ENCODE measurements around the gene TAF4.
"Not testable (repeated sequence)": the region's sequence is repeated elsewhere in the genome, so short reads cannot be mapped to it uniquely, and the experiment has no call there.

TAF4 gene

DNA sequence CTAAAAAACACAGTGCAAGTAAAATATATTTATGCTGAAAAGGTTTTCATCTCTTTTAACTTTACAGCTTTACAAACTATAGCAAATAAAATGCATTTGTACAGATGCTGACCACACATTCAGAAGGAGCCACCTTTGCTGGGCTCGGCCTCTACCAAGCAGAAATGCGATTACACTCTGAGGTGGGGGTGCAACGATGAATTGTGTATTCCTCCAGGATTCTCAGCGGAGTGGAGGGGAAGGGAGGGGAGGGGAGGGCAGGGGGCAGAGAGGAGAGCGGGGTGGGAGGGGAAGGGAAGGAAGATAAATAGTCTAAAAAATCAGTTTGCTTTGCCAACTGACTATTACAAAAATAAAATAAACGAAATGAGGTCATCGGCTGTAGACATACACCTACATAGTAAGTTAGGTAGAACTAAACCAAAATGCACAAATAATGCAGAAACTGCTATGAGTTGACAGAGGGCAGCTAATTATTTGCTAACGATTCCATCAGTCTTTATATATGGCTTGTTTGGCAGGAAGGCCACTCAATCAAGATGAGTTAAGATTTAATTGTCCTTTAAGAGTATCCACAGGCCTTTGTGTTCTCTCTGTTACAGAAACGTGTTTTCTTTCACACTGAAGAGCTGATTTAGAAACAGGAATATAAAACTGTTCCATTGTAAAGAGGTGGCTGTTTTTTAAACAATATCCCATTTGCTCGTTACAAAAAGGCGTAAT lies 90.1 kb downstream of the TAF4 start:
- DNase-seq = no peak

DNA sequence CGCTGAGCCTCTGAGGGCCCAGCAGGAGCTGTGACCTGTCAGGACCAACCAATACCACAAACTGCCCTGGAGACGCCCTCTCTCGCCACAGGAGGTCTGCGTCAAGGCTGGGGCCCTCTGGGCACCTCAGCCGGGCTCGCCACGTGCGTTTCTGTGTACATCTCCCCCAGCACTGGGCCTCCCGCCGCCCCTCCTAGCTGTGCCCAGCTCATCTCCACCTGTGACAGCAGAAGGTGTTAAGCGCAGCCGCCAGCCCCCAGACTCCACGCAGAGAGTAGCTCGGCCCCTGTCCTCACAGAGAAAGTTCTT lies 91.4 kb downstream of the TAF4 start:
- DNase-seq = no peak

DNA sequence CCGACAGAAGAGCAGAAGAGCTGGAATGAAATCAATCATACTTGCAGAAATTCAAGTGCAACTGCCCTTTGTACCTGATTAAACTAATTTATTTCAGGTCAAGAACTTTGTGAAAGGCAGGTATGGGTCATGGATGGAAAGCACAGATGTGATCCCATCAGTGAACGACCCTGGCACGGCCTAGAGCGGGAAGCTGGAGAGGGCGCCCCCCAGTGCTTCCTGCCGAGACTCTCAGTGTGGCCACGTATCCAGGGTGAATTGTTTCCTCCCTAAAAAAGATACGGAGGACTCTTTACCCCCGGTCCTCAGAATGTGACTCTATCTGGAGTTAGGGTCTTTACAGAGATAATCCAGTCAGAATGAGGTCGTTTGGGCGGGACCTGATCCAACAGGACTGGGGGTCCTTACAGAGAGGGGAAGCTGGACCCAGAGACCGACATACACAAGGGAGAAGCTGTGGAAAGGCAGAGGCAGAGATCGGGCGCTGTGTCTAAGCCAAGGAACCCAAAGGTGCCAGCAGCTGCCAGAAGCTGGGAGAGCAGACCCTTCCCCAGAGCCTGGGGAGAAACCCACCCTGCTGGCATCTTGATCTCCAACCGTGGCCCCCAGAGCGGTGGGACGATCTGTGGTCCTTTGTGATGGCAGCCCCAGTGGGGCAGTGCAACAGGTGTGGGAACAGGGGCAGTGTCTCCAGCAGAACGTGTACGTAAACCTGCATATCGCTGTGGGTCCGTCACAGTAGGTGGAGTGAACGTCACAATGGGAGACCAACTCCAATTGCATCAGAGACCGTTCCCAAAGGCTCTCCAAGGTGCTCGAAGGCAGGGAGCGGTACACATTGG lies 91.9 kb downstream of the TAF4 start:
- DNase-seq = no peak

DNA sequence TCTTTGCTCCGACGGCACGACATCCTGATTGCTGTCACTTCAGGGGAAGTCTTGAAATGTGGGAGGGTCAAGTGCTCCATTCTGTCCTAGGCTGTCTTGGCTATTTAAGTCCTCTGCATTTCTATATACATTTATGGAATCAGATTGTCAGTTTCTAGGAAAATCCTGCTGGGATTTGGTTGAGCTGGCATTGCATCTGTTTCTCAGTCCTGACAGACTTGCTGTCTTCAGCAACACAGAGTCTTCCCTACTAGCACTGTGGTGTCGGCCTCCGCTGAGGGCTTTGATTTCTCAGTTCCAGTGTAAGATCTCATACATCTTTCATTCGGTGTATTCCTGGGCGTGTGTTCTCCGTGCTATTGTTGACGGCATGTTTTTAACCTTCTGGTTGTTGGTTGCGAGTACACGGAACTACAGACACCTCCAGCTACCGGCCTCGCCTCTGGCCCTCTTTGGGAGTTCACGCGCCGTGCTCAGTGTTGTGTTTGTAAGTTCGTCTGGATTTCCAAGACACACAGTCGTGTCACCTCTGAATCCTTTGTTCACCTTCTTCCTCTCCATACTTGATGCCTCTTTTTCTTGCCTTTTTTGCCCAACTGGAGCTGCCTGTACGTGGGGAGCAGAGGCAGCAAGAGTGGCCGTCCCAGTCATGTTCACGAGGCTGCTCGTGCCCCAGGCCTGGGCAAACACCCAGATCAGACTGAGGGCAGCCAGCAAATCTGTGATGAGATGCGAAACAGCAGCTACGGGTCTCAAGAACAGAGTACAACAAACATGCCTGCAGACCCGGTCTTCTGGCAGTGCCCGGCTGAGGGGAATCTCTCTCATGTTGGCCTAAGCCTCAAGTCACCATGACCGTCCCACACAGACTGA lies 92.8 kb downstream of the TAF4 start:
- no peak for DNase-seq

DNA sequence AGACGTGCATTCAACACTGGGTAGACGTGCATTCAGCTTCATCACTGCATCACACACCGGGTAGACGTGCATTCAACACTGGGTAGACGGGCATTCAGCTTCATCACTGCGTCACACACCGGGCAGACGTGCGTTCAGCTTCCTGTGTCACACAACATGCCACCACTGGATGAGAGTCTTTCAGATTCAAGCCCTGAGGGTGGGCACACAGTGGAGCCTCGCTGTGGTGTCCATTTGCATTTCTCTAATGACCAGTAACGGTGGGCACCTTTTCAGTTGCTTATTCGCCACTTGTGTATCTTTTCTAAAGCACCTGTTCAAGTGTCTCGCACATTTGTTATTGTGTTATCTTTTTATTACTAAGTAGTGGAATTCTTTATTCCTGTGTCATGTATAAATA lies 94.1 kb downstream of the TAF4 start:
- not testable (repeated sequence) for DNase-seq

DNA sequence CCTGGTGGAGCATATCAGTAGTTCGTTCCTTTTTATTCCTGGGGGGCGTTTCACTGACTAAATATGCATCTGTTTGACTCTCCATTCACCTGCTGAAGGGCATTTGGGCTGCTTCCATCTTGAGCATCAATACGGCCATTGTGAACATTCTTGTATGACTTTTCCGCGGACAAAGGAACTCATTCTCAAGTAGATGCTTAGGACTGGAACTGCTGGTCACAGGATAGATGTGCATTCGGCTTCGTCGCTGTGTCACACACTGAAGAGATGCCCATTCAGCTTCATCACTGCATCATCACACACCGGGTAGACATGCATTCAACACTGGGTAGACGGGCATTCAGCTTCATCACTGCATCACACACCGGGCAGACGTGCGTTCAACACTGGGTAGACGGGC lies 95.3 kb downstream of the TAF4 start:
- no peak for DNase-seq

DNA sequence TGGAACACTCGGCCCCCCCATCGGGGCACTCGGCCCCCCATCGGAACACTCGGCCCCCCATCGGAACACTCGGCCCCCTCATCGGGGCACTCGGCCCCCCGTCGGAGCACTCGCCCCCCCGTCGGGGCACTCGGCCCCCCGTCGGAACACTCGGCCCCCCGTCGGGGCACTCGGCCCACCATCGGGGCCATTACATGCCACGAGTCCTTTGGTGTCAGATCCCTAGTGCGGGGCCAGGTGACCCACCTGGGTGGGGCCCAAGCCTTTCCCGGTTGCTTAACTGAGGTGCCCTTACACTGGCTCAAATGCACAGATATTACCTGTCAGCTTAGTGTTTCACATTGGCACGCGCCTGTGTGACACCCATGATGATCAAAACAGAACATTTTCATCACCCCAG lies 95.9 kb downstream of the TAF4 start:
- DNase-seq = no peak

DNA sequence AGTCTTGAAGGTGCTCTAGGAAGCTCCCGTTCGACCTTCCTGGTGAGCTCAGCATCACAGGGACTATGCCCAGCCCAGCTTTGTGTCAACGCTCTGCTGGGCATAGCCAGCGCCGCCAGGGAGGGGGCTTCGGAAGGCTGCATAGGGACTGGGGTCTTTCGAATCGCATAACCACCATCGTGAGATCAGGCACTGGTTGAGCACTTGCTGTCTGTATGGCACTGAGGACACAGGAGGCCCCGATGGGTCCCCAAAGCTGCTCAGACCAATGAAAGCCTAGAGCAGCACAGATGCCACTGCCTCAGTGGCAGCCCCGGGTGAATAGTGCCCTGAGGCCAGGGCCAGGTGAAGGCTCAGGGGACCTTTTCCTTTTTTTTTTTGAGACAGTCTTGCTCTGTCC lies 96.7 kb downstream of the TAF4 start:
- DNase-seq = no peak

DNA sequence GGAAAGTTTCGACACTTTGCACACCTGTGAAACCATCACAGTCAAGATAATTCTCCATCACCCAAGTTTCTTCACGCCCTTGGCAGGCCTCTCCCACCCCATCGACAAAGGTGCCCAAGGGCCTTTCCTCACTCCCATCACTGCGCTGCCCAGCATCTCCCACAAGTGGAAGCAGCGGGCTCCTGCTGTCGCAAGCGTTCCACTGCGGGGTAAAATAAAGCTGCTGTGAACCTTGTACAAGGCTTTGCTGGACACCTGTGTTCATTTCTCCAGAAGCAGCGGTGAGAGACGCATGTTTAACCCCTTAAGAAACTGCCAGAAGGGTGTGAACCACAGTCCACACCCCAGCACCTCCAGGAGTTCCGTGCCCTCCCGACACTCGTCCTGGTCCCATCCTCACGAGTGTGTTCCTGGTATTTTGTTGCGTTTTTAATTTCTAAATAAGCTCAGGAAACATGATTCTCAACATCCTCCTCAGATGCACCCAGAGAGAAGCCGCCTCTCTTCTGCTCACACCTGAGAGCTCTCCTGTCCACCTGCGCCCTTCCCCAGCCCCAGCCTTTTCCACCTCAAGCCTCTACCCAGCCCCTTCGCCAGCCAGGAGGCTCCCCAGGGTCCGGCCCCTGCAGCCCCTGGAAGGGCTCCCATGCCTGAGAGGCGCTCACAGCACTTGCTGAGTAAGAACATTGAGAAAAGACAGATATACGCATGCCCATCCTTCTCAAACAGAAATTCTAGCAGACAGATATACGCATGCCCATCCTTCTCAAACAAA lies 97.5 kb downstream of the TAF4 start:
- no peak for DNase-seq

DNA sequence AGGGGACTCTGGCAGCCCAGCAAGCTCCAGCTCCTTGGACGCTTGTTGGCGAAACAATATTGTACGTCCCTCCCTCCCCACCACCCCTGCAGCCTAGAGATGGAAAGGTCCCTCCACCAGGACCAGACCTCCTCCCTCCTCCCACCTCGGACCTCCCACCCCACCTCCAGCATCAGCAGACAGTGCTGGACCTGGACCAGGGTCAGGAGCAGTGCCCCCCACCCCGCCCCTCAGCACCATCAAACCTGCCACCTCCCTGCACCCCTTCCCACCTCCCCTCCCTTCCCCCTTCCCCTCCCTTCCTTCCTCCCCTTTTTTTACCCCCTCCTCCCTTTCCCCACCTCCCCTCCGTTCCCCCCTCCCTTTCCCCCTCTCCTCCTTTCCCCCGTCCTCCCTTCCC lies 98.4 kb downstream of the TAF4 start:
- no peak for DNase-seq

DNA sequence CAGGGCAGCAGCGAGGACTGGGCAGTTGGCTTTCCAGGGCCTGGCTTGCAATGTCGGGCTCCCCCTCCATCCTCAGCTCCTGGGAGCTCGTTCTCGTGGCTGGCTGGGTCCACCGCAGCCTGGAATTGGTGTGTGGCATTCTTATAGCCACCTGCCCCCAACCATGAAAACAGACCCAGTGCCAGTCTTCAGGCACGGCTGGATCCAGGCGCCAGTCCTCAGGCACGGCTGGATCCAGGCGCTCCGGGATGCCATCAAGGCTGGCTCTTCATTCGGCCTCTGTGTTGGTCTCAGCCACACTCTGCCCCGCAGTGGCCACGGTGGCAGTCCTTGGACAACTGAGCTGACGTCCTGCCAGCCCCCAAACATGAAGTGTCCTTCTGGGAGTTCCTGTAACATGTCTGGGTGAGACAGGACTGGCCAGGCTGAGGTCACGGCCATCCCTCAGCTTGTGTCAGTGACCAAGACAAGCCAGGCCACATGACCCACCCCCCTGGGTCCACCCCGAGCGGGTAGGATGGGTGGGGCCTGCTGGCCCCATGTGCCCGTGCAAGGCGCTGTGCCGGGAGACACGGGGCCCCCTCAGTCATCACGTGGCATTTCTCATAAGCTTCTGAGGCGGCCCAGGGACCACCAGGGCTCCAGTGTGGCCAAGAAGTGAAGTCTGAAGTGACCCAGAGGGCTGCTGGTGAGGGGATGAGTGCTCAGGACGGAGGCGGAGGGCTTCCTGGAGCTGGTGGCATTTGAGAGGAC lies 99.0 kb downstream of the TAF4 start:
- DNase-seq = no peak

DNA sequence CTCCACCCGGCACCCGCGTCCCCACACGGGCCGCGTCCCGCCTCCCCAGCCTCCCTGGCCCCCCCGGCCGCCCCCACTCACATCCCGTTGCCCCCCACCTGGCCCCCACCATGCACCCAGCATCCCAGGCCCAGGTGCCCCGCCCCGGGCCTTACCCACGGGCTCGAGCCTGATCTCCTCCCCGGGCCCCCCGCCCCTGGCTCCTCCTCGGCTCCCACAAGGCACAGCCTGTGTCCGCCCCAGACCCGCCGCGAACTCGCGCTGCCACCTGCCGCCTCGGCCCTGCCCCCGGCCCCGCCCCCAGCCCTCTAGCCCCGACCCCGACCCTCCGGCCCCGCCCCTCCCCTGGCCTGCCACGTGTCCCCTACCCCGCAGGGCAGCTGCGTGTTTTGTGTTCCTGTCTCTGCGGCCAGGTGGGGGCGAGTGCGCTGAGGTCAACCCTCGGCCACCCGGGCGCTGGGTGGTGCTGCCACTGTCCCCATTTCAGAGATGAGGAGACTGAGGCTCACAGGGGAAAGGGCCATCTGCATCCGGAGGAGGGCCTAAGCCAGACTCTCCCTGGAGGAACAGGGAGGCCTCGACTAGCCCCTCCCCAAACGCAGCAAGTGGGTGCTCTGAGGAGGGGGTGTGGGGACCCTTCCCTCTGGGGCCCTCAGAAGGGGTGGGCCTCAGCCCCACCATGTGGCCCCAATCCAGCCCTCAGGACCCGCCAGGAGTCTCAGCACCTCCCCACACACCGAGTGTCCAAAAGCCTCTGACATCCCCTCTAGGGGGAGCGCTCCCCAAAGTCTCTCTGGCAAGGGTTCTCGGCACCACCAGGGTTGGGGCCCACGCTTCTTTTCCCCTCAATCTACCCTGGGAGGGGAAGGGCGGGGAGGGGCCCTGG lies 99.8 kb downstream of the TAF4 start:
- no peak for DNase-seq

DNA sequence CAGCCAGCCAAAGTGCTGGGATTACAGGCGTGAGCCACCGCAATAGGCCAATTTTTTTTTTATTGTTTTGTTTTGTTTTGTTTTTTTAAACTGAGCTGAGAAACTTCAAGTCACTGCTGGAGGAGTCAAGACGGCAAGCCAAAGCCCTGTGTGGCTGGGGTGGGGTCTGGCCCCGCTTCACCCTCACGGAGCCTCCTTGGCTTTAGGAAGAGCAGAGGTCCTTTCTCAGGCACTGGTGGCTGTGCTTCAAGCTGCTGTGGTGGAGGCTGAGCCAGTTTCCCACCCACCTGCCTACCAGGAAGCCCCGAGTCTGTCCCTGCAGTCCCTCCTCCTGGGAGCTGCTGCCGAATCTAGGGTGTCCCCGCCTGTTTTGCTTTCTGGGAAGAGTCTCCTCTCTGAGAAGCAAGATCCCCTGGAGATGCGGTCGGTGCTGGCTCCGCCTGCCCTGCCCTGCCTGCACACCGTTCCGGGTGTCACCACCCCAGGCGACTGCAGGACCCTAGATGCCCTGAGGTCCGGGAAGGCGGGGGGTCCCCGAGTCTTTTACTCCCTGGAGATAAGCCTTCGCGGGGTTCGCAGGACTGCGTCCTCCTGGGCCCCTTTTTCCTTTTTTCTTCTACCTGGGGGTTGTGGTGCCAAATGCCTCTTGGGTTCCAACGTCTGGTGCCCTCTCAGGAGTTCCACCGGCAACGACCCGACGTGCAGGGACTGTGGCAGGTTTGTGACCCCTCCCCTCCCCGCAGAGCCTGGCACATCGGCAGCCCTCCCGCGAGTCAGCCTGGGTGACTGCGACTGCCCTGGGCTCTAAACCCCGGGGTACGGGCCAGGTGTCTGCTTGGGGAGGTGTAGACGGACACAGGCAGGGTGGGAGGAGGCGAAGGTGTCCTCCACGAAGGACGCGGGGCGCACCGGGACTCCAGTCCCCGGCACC lies 100.7 kb downstream of the TAF4 start:
- no peak for DNase-seq

DNA sequence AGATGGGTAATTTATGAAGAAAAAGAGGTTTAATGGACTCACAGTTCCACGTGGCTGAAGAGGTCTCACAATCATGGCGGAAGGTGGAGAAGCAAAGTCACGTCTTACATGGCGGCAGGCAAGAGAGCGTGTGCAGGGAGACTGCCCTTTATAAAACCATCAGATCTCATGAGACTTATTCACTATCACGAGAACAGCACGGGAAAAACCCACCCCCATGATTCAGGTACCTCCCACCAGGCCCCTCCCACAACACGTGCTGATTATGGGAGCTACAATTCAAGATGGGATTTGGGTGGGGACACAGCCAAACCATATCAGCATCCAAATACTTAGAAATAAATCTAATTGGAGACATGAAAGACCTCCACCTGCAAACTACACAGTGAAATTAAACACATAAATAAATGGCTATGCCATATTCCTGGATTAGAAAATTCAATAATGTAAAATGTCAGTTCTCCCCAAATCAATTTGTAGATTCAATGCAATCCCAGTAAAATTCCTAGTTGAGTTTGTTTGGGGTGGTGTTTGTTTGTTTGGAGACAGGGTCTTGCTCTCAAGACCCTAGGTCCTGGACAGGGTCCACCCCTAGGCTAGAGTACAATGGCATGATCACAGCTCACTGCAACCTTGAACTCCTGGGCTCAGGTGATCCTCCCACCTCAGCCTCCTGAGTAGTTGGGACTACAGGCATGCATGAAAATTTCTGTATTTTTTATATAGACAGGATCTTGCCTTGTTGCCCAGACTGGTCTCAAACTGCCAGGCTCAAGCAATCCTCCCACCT lies 101.6 kb downstream of the TAF4 start:
- DNase-seq = no peak

DNA sequence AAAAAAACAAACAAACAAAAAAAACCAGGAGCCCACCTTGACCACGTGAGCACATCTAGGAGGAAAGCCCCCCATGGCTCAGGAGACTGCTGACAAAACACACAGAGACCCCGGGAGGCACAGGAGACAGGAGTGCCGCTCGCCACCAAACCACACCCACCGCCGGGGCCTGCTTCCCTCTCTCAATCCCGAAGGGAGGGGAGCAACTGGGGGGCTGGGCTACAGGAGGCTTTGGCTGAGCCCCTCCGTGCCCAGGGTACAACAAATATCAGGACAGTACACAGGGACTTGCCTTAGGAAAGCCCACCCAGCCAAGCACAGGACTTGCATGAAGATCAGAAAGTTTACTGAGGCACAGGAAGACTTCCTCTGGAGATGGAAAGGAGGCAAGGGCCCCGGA lies 102.5 kb downstream of the TAF4 start:
- DNase-seq = no peak

DNA sequence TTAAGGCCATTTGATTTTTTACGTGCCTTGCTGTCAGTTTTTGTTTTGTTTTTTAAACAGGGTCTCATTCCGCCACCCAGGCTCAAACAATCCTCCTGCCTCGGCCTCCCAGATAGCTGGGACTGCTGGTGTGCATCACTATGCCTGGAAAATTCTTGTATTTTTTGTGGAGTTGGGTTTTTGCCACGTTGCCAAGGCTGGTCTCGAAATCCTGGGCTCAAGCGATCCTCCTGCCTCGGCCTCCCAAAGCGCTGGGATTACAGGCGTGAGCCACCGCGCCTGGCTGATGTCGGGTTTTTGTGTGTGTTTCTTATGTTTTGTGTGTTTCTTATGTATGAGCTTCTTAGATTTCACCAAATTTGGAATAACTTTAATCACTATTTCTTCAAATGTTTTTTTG lies 104.8 kb downstream of the TAF4 start:
- no peak for DNase-seq

DNA sequence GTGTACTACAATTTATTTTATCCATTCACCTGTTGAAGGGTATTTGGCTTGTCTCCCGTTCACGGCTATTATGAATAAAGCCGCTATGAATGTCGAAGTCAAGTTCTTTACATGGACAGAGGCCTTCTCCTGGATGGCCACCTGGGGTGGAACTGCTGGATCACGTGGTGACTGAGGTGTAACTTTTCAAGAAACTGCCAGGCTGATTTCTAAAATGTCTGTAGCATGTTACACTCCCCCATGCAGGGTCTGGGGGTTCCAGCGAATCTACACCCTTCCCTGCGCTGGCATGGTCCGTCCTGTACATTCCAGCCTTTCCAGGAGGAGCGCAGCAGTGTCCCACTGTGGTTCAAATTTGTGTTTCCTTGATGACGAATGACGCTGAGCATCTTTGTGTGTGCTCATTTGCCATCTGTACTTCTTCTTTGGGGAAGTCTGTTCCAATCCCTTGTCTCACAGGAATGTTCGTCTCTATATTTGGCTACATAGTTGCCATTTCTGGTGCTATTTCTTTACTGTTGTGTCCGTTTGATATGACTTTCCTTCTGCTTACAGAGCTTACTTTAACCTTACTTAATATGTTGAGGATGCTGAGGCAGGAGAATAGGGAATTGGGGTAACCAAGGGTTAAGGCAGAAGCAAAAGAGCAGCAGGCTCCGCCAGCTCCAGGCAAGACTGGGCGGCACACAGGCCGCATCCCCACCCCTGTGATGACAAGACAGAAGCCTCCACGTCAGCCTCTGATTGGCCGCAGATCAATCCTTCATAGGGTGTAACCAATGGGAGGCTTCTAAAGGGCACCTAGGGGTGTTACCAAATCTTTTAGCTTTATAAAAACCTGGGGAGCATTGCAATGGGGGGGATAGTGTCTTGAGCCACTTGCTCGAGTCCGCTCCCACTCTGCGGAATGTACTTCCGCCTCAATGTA lies 106.6 kb downstream of the TAF4 start:
- DNase-seq = no peak

Data from NCI-H2029 (cell line).